ENCODE results near the gene KIF6.

Gene KIF6

DNA sequence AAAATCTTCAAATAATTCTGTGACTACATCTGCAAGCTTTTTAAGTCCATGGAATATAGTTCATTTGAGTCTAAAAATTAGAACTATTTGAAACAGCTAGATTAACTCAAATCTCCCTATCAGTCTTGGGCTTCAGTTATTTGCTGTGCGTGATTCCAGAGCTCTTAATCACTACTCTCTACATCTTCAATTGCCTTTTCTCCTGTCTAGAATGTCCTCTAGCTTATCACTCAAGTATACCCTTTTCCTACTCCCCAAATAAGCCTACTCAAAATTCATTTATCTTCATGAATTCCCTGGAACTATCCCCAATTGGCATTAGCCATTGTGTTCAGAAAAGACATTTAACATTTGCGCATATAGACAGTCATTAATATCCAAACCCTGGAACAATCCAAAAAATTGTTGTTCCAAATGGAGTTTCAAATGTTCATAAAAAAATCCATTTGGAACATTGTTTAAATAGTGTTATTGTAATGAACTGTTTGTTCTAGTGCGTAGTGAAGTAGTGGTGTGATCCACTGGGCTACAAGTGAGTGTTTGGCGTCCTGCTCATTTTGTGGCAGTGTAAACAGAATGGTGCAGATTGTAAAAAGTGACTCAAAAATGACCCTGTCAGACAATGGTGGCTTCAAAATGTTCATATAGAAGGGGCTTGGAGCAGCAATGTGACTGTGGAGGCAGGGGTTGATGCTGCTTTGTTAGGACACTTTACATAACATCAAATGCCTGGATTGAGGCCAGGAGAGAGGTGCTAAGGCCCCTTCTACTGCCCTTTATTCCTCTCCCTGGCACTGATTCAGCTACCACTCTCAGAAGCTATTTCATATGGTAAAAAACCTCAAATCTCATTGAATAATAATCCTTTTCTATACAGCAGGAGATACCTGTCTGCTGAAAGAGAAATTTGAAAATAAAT, 122.3 kb downstream of the KIF6 start:
- H3K4me3 ChIP-seq = no peak overlapping the region
- H3K27ac ChIP-seq = no peak overlapping the region
- no peak for DNase-seq (ENCODE audit: low spot score)
- TF ChIP-seq, protein P1, sequence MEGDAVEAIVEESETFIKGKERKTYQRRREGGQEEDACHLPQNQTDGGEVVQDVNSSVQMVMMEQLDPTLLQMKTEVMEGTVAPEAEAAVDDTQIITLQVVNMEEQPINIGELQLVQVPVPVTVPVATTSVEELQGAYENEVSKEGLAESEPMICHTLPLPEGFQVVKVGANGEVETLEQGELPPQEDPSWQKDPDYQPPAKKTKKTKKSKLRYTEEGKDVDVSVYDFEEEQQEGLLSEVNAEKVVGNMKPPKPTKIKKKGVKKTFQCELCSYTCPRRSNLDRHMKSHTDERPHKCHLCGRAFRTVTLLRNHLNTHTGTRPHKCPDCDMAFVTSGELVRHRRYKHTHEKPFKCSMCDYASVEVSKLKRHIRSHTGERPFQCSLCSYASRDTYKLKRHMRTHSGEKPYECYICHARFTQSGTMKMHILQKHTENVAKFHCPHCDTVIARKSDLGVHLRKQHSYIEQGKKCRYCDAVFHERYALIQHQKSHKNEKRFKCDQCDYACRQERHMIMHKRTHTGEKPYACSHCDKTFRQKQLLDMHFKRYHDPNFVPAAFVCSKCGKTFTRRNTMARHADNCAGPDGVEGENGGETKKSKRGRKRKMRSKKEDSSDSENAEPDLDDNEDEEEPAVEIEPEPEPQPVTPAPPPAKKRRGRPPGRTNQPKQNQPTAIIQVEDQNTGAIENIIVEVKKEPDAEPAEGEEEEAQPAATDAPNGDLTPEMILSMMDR (IDR thresholded peaks at IDR 0.05) = no peak

DNA sequence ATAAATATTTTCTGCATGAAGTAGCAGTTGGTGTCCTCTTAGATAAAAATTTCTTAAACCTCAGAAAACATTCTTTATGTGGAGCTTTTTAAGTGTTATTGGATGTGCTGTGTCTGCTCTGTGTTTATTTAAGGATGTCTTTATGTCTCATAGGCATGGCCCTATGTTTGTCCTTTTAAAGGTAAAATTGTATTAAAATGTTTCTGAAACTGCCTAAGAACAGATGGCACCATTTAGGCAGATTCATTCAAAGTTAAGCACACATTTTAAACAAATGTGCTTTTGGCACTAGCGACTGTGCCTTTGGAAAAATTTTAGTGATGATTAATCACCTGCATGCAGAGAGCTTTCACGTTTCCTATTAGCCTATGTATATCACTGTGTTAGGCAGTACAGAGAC, 125.2 kb downstream of the KIF6 start:
- no peak for DNase-seq (ENCODE audit: low spot score)
- no peak overlapping the region for H3K27ac ChIP-seq
- TF ChIP-seq, protein P1 (IDR thresholded peaks at IDR 0.05) = no peak
- H3K4me3 ChIP-seq = no peak overlapping the region

DNA sequence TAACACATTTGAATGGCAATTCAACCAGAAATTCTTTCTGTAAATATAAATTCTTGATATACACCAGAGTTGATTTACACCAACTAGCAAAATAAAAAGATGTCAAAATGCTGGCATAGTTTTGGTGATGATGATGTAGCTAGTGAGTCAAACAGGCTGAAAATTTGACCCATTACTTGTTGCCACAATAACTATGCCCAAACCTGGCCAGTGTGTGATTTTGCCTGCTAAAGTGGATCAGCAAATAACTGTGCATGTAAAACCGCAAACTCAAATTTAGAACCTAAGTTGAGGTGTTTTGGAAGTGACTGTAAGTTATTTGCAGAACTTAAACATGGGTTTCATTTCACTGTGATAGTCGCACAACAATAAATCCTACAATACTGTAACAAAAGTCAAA, 125.9 kb downstream of the KIF6 start:
- DNase-seq (ENCODE audit: low spot score) = no peak
- TF ChIP-seq, protein P1 (IDR thresholded peaks at IDR 0.05) = no peak
- Histone ChIP-seq H3K27ac (no peak overlapping the region), H3K4me3 (no peak overlapping the region)

DNA sequence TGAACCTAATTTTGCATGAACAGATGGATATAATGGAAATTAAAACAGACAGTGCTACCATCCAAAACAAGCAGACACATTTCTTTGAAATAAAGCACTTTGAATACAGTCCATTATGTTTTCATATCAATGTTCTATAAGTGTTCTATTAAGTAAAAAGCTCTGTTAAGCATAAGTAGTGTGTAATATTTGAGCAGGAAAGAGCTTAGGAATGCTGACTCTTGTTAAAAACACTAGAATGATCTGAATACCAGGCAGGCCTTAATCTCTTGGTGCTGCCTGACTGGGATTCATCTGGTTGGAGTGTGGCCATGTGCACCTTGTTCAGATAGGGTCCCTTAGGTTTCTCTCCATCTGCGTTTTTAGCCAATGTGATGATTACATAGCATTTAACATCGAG, 130.9 kb downstream of the KIF6 start:
- DNase-seq (ENCODE audit: low spot score) = no peak
- TF ChIP-seq, protein P1 (IDR thresholded peaks at IDR 0.05) = no peak
- Histone ChIP-seq H3K4me3 (no peak overlapping the region), H3K27ac (no peak overlapping the region)

DNA sequence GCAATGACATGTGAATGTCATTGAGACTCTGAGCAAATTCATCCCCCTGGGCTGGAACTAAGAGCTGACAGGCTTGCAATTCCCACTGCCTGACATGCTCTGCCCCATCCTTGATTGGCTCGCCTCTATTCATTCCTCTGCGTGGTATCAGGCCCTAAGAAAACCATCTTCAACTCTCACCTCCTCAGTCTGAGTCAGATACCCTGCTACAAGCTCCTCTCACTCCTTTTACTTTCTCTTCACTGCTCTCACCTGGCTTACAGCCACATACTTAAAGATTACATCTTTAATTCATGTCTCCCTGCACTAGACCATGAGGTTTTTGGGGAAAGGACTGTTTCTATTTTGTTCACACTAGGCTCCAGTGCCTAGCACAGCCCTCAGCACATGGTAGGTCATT, 131.6 kb downstream of the KIF6 start:
- no peak overlapping the region for H3K4me3 ChIP-seq
- no peak for DNase-seq (ENCODE audit: low spot score)
- TF ChIP-seq, protein P1 (IDR thresholded peaks at IDR 0.05) = no peak
- H3K27ac ChIP-seq = no peak overlapping the region

DNA sequence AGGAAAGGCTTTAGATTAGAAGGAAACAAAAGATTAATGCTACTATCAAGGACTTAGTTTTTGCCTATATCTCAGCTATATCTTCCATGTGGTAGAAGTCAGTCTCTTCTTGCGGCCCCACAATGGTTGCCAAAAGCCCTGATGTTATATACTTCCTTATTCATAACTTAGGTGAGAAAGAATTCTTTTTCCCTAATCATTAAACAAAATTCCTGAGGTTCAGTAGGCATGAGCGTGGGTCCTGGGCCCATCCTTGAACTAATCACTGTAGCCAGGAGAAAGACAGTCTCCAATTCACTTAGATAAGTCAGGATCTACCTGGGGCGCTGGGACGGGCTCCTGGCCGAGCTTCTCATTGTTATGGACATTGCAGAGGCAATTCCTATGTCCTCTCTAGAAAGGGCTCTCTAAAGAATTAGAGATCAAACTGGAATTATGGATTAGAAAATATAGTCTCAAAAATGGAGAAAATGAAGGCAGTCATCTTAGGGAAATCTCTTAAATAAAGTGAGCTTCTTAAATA, 134.3 kb downstream of the KIF6 start:
- Histone ChIP-seq H3K4me3 (no peak overlapping the region), H3K27ac (no peak overlapping the region)
- TF ChIP-seq, protein P1 (IDR thresholded peaks at IDR 0.05) = no peak
- DNase-seq (ENCODE audit: low spot score) = no peak

DNA sequence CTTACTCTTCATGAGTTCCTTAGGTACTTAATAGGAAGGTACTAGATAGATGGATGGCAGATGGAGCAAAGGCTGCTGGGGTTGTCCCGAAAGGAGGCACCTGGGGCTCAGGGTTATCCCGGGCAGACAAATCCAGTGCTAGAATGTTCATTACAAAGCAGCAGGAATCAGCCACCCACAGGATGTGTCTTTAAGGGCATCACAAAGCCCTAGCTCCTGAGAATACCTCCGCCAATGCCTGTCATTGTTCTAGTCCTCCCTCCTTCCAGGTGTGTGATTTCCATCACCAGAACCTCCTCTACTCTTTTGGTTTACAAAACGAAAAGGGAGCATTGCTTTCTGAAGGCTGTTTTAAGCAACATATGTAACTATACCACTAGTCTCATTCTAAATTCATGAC, 138.1 kb downstream of the KIF6 start:
- TF ChIP-seq, protein P1 (IDR thresholded peaks at IDR 0.05) = no peak
- H3K27ac ChIP-seq = no peak overlapping the region
- no peak overlapping the region for H3K4me3 ChIP-seq
- DNase-seq (ENCODE audit: low spot score) = no peak
